NCI-H2227 (cell line): ENCODE measurements around the gene KHK.
"Not testable (repeated sequence)": the region's sequence is repeated elsewhere in the genome, so short reads cannot be mapped to it uniquely, and the experiment has no call there.

ENCODE experiments used
- DNase-seq: peaks from one replicate; lab custom pipeline; 2025; ENCODE audit not compliant: unreplicated experiment; lab: John Stamatoyannopoulos, UW

KHK gene

DNA sequence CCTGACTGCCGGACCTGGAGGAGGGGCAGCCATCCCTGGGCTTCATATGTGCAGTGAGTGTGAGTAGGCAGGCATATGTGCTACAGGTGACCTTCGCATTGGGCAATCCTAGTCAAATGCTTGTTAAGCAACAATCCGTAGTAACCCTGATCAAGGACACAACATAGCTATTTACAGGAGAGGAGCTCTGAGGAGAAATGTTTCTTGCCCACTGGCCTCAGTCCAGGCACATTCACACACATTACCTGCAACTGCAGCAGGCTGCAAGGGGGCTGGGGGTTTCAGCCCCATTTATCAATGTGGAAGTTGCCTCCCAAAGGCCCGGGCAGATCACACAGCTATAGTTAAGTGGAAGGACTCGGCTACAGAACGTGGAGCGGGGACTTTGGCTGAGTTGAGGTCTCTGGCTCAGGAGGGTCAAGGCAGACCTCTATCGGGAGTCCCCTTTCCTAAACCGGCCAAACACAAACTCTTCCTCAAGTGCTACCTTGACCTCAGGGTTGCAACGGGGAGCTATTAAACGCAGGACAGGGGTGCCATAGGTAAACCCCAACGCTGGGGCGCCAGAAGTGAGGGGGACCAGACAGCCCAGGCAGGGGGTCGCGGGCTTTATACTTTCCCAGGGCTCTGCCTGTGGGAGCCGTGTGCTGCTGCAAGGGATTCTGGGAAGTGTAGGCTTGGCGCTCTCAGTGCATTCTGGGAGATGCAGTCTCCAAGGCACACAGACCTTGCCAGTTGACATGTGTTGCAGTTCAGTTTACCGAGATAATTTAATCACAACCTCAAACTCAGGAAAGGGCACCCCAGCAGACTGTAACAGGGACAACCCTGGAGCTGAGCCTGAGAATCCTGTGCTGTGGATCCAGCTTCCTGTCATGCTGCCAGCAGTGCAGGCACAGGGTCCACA is 9.4 kb downstream of the KHK start:
- peak; percentile 76 for DNase-seq

DNA sequence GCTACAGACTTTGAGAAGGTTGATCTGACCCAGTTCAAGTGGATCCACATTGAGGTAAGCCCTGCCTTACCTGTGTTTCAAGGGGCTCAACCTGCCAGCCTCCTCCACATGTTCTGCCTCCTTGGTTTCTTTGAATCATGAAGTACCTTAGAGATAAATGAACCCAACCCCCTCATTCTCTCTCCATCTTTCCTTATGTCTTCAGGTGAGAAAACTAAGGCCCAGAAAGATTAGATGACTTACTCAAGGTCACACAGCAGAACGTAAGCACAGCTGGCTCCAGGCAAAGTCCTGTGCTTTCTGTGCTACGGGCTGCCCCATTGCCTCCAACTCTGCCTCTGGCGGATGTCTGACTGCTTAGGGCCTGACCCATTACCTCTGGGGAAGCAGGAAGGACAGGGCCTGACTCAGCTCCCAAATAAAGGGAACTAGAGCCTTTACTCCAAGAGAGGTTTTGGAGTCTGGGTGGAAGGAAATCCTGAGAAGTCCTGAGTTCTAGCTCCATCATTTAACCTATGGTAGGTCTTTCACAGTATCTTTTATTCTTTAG is 10.3 kb downstream of the KHK start:
- DNase-seq, result no peak

GRCh38 chr2:27097341-27097740 is 10.8 kb downstream of the KHK start:
- DNase-seq, result no peak

- no peak for DNase-seq
Measured at GRCh38 chr2:27099334-27099955, 12.9 kb downstream of the KHK start.

- no peak for DNase-seq
Measured at GRCh38 chr2:27100036-27100435, 13.5 kb downstream of the KHK start.

DNA sequence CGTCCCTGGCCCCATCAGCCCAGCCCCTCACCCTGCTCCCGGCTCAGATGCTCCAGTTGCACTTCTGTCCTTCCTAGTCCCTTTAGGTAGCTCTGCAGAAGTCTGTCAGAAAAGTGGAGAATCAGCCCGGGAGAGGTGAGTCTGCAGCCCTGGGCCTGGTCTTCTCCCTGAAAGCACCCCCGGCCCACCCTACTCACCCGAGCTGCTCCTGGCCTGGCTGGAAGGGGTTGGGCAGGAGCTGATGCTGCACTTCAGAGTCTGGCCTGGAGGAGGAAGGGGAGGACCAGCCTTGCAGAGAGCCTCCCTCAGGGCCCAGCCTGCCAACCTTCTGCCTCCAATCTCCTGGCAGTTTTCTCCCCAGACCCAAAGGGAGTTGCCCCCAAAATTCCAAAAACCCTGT is 15.8 kb downstream of the KHK start:
- no peak for DNase-seq

DNA sequence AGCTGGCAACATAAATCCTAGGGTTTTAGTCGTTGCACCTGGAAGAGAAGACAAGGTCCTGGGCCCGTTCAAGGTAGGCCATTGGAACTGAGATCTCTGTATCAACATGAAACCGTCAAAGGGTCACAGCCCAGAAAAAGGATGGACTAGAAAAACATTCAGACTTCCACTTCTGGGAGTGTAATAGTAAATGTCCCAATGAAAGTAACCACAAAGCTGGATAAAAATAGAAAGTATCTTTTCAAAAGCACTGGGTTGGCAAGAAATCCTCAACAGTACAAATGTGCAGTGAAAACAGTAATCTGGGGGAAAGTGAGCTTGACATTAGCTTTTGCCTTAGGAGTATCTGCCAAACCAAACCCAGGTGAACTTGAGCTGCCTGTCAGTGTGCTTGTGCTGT is 19.4 kb downstream of the KHK start:
- DNase-seq, result no peak

- no peak for DNase-seq
Measured at GRCh38 chr2:27108221-27108620, 21.6 kb downstream of the KHK start.

GRCh38 chr2:27109083-27109482 is 22.5 kb downstream of the KHK start:
- no peak for DNase-seq

- DNase-seq, result not testable (repeated sequence)
Measured at GRCh38 chr2:27110603-27111352, 24.2 kb downstream of the KHK start.

GRCh38 chr2:27111392-27112078 is 25.0 kb downstream of the KHK start:
- not testable (repeated sequence) for DNase-seq

DNA sequence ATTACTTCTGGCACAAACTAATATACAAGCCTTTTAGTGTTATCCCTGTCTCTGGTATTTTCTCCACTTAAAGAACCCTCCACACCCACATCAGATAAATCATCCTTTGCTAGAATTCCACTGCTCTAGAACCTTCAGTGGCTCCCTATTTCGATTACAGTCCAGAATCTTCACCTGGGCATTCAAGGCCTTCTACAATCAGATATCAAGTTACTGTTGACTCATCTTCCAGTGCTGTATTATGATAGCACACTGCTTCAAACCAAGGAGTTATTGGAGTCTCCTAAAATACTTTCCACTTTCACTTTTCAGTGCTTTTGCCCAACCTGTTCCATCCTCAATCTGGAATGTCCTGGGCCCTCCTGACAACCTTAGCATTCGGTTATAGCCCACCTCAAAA is 28.9 kb downstream of the KHK start:
- DNase-seq, result no peak

DNA sequence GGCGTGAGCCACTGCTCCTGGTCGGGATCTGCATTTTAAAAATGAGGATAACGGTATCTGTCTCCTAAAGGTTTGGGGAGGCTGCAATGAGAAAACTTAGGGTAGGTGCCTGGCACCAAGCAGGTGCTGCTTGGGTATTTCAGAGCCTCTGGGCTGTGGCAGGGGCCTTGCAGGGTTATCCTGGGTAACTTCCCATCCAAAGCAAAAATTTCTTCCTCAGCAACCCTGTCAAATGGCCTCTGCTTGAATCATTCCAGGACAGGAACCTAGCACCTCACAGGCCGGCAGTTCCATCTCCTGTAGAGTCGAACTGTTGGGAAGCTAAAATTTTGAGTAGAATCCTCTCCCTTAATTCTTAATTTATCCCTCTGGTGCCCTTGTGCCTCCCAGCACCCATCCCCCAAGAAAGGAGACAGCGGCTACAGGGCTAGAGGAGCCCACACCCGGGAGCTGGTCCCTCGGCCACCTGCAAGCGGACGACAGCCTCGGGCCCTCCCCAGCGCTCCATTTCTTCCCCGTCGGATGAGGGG is 31.5 kb downstream of the KHK start:
- no peak for DNase-seq

GRCh38 chr2:27118525-27119329 is 32.2 kb downstream of the KHK start, which contains the start of gene CGREF1:
TSS of gene CGREF1 (minus strand) at chr2:27119128. CDS start at chr2:27104366, 14,762 bp downstream.
- peak; percentile 63 for DNase-seq

DNA sequence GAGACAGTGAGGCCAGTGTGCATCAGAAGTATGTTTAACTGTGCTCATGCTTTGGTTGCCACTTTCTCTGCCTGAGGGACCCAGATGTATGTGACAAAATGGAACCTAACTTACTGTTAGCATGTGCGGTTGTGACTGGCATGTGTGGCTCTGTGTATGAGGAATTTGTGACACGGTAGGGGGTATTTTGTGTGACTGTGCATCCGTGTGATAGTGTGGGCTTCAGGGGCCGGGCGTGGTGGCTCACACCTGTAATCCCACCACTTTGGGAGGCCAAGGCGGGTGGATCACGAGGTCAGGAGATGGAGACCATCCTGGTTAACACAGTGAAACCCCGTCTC is 32.7 kb downstream of the KHK start:
- not testable (repeated sequence) for DNase-seq

DNA sequence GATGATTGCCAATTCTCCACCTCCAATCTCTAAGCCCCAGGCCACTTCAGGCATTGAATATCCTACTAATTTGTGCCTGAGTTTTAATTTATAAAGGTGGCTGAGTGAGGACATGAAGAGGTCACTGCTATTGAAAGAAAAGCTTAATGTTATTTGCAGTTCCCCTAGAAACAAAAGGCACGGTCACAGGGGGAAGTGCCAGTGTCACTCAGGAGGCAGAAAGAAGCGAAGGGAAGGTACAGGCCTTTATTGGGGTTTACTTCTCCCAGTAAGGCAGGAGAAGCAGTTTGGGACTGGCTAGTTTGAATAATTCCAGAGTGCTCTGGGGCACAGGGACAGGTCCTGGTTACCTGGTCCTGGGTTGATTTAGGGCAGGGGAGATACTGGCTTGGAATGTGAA is 35.3 kb downstream of the KHK start:
- no peak for DNase-seq

GRCh38 chr2:27122791-27123190 is 36.2 kb downstream of the KHK start:
- no peak for DNase-seq

DNA sequence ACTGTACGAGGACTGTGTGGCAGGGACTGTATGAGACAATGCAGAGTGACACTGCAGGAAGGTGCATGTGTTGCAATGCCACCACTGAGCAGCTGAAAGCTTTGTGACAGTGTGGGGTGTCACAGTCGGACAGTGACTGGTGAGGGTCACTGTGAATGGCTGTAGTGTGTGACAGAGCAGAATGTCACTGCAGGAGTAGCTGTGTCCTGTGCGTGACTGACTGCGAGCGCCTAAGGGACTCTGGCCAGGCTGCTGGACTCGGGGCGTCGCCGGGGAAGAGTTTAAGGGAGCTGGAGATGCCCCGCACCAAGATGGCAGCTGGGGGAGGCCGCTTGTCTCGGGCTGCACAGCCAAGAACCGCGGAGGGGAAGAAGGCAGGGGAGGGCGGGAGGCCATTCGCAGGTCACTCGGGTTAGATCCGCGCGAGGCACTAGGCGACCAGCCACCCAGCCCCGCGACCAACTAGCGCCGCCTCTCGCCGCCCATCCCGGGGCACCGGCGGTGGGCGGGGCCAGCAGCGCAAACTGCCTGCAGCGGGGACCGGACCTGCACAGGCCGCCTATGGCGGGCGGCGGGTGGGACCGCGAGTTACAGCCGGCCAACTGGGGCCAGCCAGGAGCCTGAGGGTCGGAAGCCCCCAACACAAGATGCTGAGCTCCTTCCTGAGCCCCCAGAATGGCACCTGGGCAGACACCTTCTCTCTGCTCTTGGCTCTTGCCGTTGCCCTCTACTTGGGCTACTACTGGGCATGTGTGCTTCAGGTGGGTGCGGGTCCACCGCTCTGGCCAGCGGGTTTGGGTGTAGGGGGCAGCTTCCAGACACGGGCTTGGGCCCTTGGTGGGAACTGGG is 37.0 kb downstream of the KHK start, which contains the start of gene ABHD1:
Gene ABHD1, plus strand, starts transcription at position 514 of the 849 bp plus-strand sequence. Its CDS starts 134 bp downstream, at position 648.
- DNase-seq, result peak; percentile 59

DNA sequence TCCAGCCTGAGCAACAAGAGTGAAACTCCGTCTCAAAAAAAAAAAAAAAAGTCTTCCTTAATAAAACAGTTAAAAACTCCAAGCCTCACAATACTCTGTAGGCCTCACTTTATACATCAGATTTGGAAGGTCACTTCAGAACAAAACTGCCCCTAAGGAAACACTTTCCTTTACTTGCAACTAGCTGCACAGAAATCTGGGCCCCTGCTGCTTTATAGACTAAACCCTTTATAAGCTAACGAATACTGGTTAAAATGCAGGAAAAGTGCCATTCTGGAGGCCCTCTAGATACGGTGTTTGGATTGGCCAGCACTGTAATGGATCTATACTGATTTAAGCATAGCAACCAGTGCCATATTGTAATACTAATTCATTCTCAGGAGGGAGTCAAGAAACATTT is 38.5 kb downstream of the KHK start:
- no peak for DNase-seq
